K562 (cell line): ENCODE results near the gene ST6GAL1. TPM values are rescaled to one million over a fixed set of nuclear protein-coding genes. Genes with fewer than 3 reads are reported as not detected.
A peak's percentile ranks its signal among the peaks of the same experiment; 100 is the strongest.

Source experiments
- CTCF ChIP-seq, 3 experiments: IDR thresholded peaks in 2 of 3; conservative IDR thresholded peaks in 1 of 3; 2 replicates each; pipeline ENCODE4 v1.5.1; 2011 to 2012; ENCODE audit warnings: low read length in 3 of 3, mild to moderate bottlenecking in 3 of 3, control low read depth in 2 of 3, improper control_type of control experiment in 1 of 3, inconsistent platforms in 1 of 3, low read depth in 1 of 3, mixed read lengths in 1 of 3, moderate library complexity in 1 of 3; ENCODE audit not compliant: insufficient read depth in 2 of 3
- GABPA ChIP-seq: fragments of 200-800 bp; sonication (Bioruptor generic); conservative IDR thresholded peaks from 2 replicates; pipeline ENCODE4 v1.6.1; 2016; ENCODE audit warnings: low read depth, missing genetic modification characterization, missing compliant biosample characterization
- HNRNPLL ChIP-seq: fragments of 200-400 bp; formaldehyde crosslinking; IDR thresholded peaks from 2 replicates; pipeline ENCODE4 v1.6.1; 2017; ENCODE audit warnings: low read length, low read depth, mild to moderate bottlenecking; ENCODE audit not compliant: poor library complexity, severe bottlenecking
- NR2C2 ChIP-seq, 2 experiments: fragments of 200-800 bp in 1 of 2; sonication (Bioruptor generic) in 1 of 2; sonication (generic) in 1 of 2; formaldehyde crosslinking in 1 of 2; IDR thresholded peaks; 2 replicates each; pipeline versions ENCODE4 v1.6.1 to v1.8.0; 2016 to 2022; ENCODE audit warnings: mild to moderate bottlenecking in 1 of 2, missing compliant biosample characterization in 1 of 2, missing genetic modification characterization in 1 of 2, missing genetic modification reagents in 1 of 2
- PTBP1 ChIP-seq: fragments of 200-400 bp; formaldehyde crosslinking; IDR thresholded peaks from 2 replicates; pipeline ENCODE4 v1.6.1; 2017; ENCODE audit warnings: low read depth, low read length
- RB1 ChIP-seq: fragments of 450-650 bp; IDR thresholded peaks from 2 replicates; pipeline ENCODE4 v1.6.1; 2017; ENCODE audit warnings: low read depth, mild to moderate bottlenecking
- REST ChIP-seq, 2 experiments: fragments of 450-650 bp; formaldehyde crosslinking in 1 of 2; IDR thresholded peaks; 2 replicates each; pipeline versions ENCODE4 v1.4.0 to v1.6.1; 2014 to 2020; ENCODE audit warnings: mild to moderate bottlenecking in 2 of 2, borderline replicate concordance in 1 of 2, low read depth in 1 of 2
- STAT6 ChIP-seq: sonication (generic); formaldehyde crosslinking; IDR thresholded peaks from 2 replicates; pipeline ENCODE4 v1.8.1; 2023; ENCODE audit warnings: mild to moderate bottlenecking, missing genetic modification reagents
- polyA plus RNA-seq, 8 experiments: library from polyadenylated mRNA; depleted of rRNA in 4 of 8; stranded (reverse) in 5 of 8; unstranded in 3 of 8; fragments of >200 nt; fragmentation: Nextera tagmentation in 2 of 8; fragmentation: Illumina TruSeq in 1 of 8; extraction: Ambion mirVana in 2 of 8; extraction: Trizol in 1 of 8; gene quantifications; 2 replicates each; pipeline versions ENCODE4 v1.2.1 to v1.2.3, GENCODE V29; 2011 to 2014; ENCODE audit warnings: inconsistent platforms in 1 of 8, missing spikeins in 1 of 8
- total RNA-seq, 7 experiments: library from RNA; depleted of rRNA in 6 of 7; stranded (reverse); fragments of >200 nt in 6 of 7; fragmentation: Illumina TruSeq in 2 of 7; extraction: Trizol in 2 of 7; gene quantifications; 2 replicates each; pipeline versions ENCODE4 v1.2.1 to v1.2.3, GENCODE V29; 2011 to 2021; ENCODE audit warnings: low replicate concordance in 1 of 7
- TF ChIP-seq, protein P1 (sequence below): fragments of 450-650 bp; formaldehyde crosslinking; IDR thresholded peaks from 2 replicates; pipeline ENCODE4 v1.4.0; 2020; ENCODE audit warnings: mild to moderate bottlenecking, moderate library complexity

Gene ST6GAL1
- total and polyA plus RNA-seq, 9 of the 15 experiments (the other 6 are each of a cell fraction or from before 2014, with no cell fraction given): 31.9 to 145 (median 71.0) TPM

GRCh38 chr3:186930641-186931531 lies 560 bp downstream of the ST6GAL1 start (continued):
- TF ChIP-seq, protein P1, sequence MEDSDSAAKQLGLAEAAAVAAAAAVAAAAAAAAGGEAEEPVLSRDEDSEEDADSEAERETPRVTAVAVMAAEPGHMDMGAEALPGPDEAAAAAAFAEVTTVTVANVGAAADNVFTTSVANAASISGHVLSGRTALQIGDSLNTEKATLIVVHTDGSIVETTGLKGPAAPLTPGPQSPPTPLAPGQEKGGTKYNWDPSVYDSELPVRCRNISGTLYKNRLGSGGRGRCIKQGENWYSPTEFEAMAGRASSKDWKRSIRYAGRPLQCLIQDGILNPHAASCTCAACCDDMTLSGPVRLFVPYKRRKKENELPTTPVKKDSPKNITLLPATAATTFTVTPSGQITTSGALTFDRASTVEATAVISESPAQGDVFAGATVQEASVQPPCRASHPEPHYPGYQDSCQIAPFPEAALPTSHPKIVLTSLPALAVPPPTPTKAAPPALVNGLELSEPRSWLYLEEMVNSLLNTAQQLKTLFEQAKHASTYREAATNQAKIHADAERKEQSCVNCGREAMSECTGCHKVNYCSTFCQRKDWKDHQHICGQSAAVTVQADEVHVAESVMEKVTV: no peak
- TF ChIP-seq RB1 (peak; percentile 6; the same call in 1 of the 2 replicates), NR2C2 (CRISPR knock-in tag; IDR thresholded peaks at IDR 0.05) (no peak), NR2C2 (tag; IDR thresholded peaks at IDR 0.05) (peak; percentile 19), STAT6 (no peak), PTBP1 (no peak), HNRNPLL (peak; percentile 17), REST (IDR thresholded peaks at IDR 0.05; ENCODE audit: borderline replicate concordance) (peak; percentile 20; the same call in 1 of the 2 replicates), REST (CRISPR knock-in tag; IDR thresholded peaks at IDR 0.05; ENCODE audit: low read depth) (peak; percentile 52; the same call in 1 of the 2 replicates), GABPA (tag) (peak; percentile 38; the same call in 1 of the 2 replicates), CTCF (IDR thresholded peaks at IDR 0.05 in 2 of 3, conservative IDR thresholded peaks at IDR 0.05 in 1 of 3; ENCODE audit: insufficient read depth in 2 of 3, low read depth in 1 of 3, low read length in 3 of 3) (peak; percentile 30 to 80 (median 54); a peak in 5 of 6 replicates)
